Coronary artery (tissue), 2 donors: Measurements from ENCODE around the gene MAP4K3.

ENCODE experiments used
- DNase-seq: peaks from one replicate; pipeline ENCODE4 v3.0.0-alpha.2; 2017; ENCODE audit warnings: low spot score
- H3K27ac ChIP-seq, 2 donors: fragments of 200-600 bp; sonication (generic); one replicate each; pipeline ENCODE4 v1.5.1; 2016 to 2019
- H3K4me3 ChIP-seq: fragments of 200-600 bp; sonication (generic); 2 replicates; pipeline ENCODE4 v1.5.1; 2016; ENCODE audit warnings: mild to moderate bottlenecking, moderate library complexity
- CTCF ChIP-seq: fragments of 200-600 bp; sonication (generic); IDR thresholded peaks from one replicate; pipeline ENCODE4 v1.5.1; 2019; ENCODE audit warnings: antibody characterized with exemption

Gene MAP4K3

GRCh38 chr2:39401319-39401718, 35.8 kb downstream of the MAP4K3 start:
- Histone ChIP-seq H3K27ac (no peak overlapping the region), H3K4me3 (no peak overlapping the region)
- no peak for DNase-seq
- no peak for TF ChIP-seq CTCF

- Histone ChIP-seq H3K4me3 (no peak overlapping the region), H3K27ac (no peak overlapping the region)
- no peak for TF ChIP-seq CTCF
- no peak for DNase-seq
Measured at GRCh38 chr2:39399570-39399969, 37.5 kb downstream of the MAP4K3 start.

- no peak overlapping the region for H3K4me3 ChIP-seq
- no peak for DNase-seq
- no peak overlapping the region for H3K27ac ChIP-seq
- TF ChIP-seq CTCF, result no peak
Measured at GRCh38 chr2:39395313-39395712, 41.8 kb downstream of the MAP4K3 start.

- no peak overlapping the region for H3K27ac ChIP-seq
- no peak for DNase-seq
- TF ChIP-seq CTCF, result no peak
- no peak overlapping the region for H3K4me3 ChIP-seq
Measured at GRCh38 chr2:39394516-39394961, 42.5 kb downstream of the MAP4K3 start.

- no peak overlapping the region for H3K27ac ChIP-seq
- no peak for DNase-seq
- TF ChIP-seq CTCF, result no peak
- H3K4me3 ChIP-seq, result no peak overlapping the region
Measured at GRCh38 chr2:39392672-39393071, 44.4 kb downstream of the MAP4K3 start.

GRCh38 chr2:39390216-39390615, 46.9 kb downstream of the MAP4K3 start:
- TF ChIP-seq CTCF, result no peak
- no peak for DNase-seq
- Histone ChIP-seq H3K4me3 (no peak overlapping the region), H3K27ac (no peak overlapping the region)

GRCh38 chr2:39386064-39386463, 51.0 kb downstream of the MAP4K3 start:
- no peak overlapping the region for H3K4me3 ChIP-seq
- no peak for DNase-seq
- no peak for TF ChIP-seq CTCF
- no peak overlapping the region for H3K27ac ChIP-seq
